Loucy (cell line): Measurements from ENCODE around the gene MAPK7.

ENCODE experiments used
- EZH2phosphoT487 ChIP-seq: fragments of 200-600 bp; IDR thresholded peaks from 2 replicates; pipeline ENCODE4 v1.6.1; 2018; ENCODE audit warnings: antibody characterized with exemption, mild to moderate bottlenecking, moderate library complexity, borderline replicate concordance
- TF ChIP-seq, protein P1 (sequence below): fragments of 200-600 bp; sonication (generic); conservative IDR thresholded peaks from 2 replicates; pipeline ENCODE4 v1.5.1; 2014; ENCODE audit warnings: mild to moderate bottlenecking, antibody characterized with exemption, low read length

DNA sequence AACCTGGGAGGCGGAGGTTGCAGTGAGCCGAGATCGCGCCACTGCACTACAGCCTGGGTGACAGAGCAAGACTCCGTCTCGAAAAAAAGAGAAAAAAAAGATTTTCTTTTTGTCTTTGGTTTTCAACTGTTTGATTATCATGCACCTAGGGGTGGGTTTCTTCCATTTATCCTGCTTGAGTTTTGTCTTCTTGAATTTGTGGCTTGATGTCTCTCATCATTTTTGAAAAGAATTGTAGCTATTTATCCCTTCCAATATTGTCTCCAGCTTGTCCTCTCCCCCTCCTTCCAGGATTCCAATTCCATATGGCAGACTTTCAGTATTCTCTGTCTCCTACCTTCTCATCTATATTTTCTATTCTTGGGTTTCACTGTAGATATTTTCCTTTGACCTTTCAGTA, 23.6 kb upstream of the MAPK7 start:
- no peak for TF ChIP-seq EZH2phosphoT487
- TF ChIP-seq, protein P1, sequence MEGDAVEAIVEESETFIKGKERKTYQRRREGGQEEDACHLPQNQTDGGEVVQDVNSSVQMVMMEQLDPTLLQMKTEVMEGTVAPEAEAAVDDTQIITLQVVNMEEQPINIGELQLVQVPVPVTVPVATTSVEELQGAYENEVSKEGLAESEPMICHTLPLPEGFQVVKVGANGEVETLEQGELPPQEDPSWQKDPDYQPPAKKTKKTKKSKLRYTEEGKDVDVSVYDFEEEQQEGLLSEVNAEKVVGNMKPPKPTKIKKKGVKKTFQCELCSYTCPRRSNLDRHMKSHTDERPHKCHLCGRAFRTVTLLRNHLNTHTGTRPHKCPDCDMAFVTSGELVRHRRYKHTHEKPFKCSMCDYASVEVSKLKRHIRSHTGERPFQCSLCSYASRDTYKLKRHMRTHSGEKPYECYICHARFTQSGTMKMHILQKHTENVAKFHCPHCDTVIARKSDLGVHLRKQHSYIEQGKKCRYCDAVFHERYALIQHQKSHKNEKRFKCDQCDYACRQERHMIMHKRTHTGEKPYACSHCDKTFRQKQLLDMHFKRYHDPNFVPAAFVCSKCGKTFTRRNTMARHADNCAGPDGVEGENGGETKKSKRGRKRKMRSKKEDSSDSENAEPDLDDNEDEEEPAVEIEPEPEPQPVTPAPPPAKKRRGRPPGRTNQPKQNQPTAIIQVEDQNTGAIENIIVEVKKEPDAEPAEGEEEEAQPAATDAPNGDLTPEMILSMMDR: no peak
